K562 (cell line): ENCODE measurements around the gene TMEM141. TPM values are rescaled to one million over a fixed set of nuclear protein-coding genes. Genes with fewer than 3 reads are reported as not detected.

ENCODE experiments used
- CBFB ChIP-seq: sonication (generic); formaldehyde crosslinking; IDR thresholded peaks from 2 replicates; pipeline ENCODE4 v1.4.0; 2020; ENCODE audit warnings: mild to moderate bottlenecking, missing genetic modification reagents
- CBX3 ChIP-seq, 2 experiments: IDR thresholded peaks; 1 replicate in 1 of 2; 2 replicates in 1 of 2; pipeline ENCODE4 v1.6.1; 2012; ENCODE audit warnings: inconsistent platforms in 2 of 2, low read length in 2 of 2, borderline replicate concordance in 1 of 2, control low read depth in 1 of 2
- CEBPG ChIP-seq, 3 experiments: fragments of 200-800 bp in 1 of 3; sonication (Bioruptor generic) in 1 of 3; sonication (generic) in 1 of 3; formaldehyde crosslinking in 1 of 3; IDR thresholded peaks in 2 of 3; conservative IDR thresholded peaks in 1 of 3; 2 replicates each; pipeline versions ENCODE4 v1.6.1 to v1.8.0; 2016 to 2022; ENCODE audit warnings: missing compliant biosample characterization in 2 of 3, missing genetic modification characterization in 2 of 3, mild to moderate bottlenecking in 1 of 3, missing genetic modification reagents in 1 of 3
- CGGBP1 ChIP-seq: fragments of 250-450 bp; sonication (Bioruptor Pico); IDR thresholded peaks from 2 replicates; pipeline ENCODE4 v1.9.0; 2021; ENCODE audit warnings: mild to moderate bottlenecking
- CREB1 ChIP-seq, 2 experiments: sonication (generic) in 1 of 2; formaldehyde crosslinking in 1 of 2; IDR thresholded peaks; 2 replicates each; pipeline versions ENCODE4 v1.6.1 to v1.8.0; 2012 to 2022; ENCODE audit warnings: inconsistent platforms in 1 of 2, mild to moderate bottlenecking in 1 of 2, missing genetic modification reagents in 1 of 2, moderate library complexity in 1 of 2
- FOXJ3 ChIP-seq: sonication (generic); formaldehyde crosslinking; IDR thresholded peaks from 2 replicates; pipeline ENCODE4 v1.4.0; 2020; ENCODE audit warnings: mild to moderate bottlenecking, missing genetic modification reagents
- GTF2E2 ChIP-seq: fragments of 200-800 bp; sonication (Bioruptor generic); IDR thresholded peaks from 2 replicates; pipeline ENCODE4 v1.6.1; 2016; ENCODE audit warnings: missing genetic modification characterization, missing compliant biosample characterization
- KLF10 ChIP-seq: fragments of 250-450 bp; sonication (Bioruptor Pico); IDR thresholded peaks from 2 replicates; pipeline ENCODE4 v1.6.1; 2021; ENCODE audit warnings: matching md5 sums
- NFATC3 ChIP-seq: fragments of 450-650 bp; IDR thresholded peaks from 2 replicates; pipeline ENCODE4 v1.6.1; 2017; ENCODE audit warnings: mild to moderate bottlenecking
- PKNOX1 ChIP-seq: fragments of 450-650 bp; IDR thresholded peaks from 2 replicates; pipeline ENCODE4 v1.6.1; 2016
- PRPF4 ChIP-seq: fragments of 200-400 bp; formaldehyde crosslinking; IDR thresholded peaks from one replicate; pipeline ENCODE4 v1.6.1; 2017; ENCODE audit warnings: low read length, low read depth, mild to moderate bottlenecking; ENCODE audit not compliant: insufficient read depth, poor library complexity, severe bottlenecking
- RBM15 ChIP-seq: fragments of 200-400 bp; formaldehyde crosslinking; IDR thresholded peaks from 2 replicates; pipeline ENCODE4 v1.6.1; 2018; ENCODE audit warnings: mild to moderate bottlenecking, low read length, moderate library complexity; ENCODE audit not compliant: insufficient read depth
- SIN3B ChIP-seq: fragments of 450-650 bp; IDR thresholded peaks from 2 replicates; pipeline ENCODE4 v1.6.1; 2017; ENCODE audit warnings: low read depth, mild to moderate bottlenecking, moderate library complexity
- SOX6 ChIP-seq: fragments of 450-650 bp; IDR thresholded peaks from 2 replicates; pipeline ENCODE4 v1.6.1; 2014; ENCODE audit warnings: mild to moderate bottlenecking
- TFAP4 ChIP-seq: sonication (generic); formaldehyde crosslinking; IDR thresholded peaks from 2 replicates; pipeline ENCODE4 v1.8.0; 2022; ENCODE audit warnings: missing genetic modification reagents, mild to moderate bottlenecking, moderate library complexity, borderline replicate concordance
- THAP7 ChIP-seq: fragments of 250-450 bp; sonication (Bioruptor Pico); IDR thresholded peaks from 2 replicates; pipeline ENCODE4 v1.5.0; 2021
- TRIM24 ChIP-seq, 2 experiments: fragments of 450-650 bp; IDR thresholded peaks; 2 replicates each; pipeline ENCODE4 v1.6.1; 2016
- YBX1 ChIP-seq: fragments of 450-650 bp; IDR thresholded peaks from 2 replicates; pipeline ENCODE4 v1.7.1; 2016; ENCODE audit warnings: mild to moderate bottlenecking
- ZBTB26 ChIP-seq: fragments of 450-650 bp; formaldehyde crosslinking; IDR thresholded peaks from 2 replicates; pipeline ENCODE4 v1.4.0; 2022; ENCODE audit warnings: missing genetic modification characterization
- ZNF583 ChIP-seq: fragments of 250-450 bp; sonication (Bioruptor Pico); IDR thresholded peaks from 2 replicates; pipeline ENCODE4 v1.4.0; 2020
- ZNF589 ChIP-seq: fragments of 200-800 bp; sonication (Bioruptor generic); IDR thresholded peaks from 2 replicates; pipeline ENCODE4 v1.6.1; 2016; ENCODE audit warnings: low read depth, missing genetic modification characterization, missing compliant biosample characterization
- polyA plus RNA-seq, 8 experiments: library from polyadenylated mRNA; depleted of rRNA in 4 of 8; stranded (reverse) in 5 of 8; unstranded in 3 of 8; fragments of >200 nt; fragmentation: Nextera tagmentation in 2 of 8; fragmentation: Illumina TruSeq in 1 of 8; extraction: Ambion mirVana in 2 of 8; extraction: Trizol in 1 of 8; gene quantifications; 2 replicates each; pipeline versions ENCODE4 v1.2.1 to v1.2.3, GENCODE V29; 2011 to 2014; ENCODE audit warnings: inconsistent platforms in 1 of 8, missing spikeins in 1 of 8
- total RNA-seq, 7 experiments: library from RNA; depleted of rRNA in 6 of 7; stranded (reverse); fragments of >200 nt in 6 of 7; fragmentation: Illumina TruSeq in 2 of 7; extraction: Trizol in 2 of 7; gene quantifications; 2 replicates each; pipeline versions ENCODE4 v1.2.1 to v1.2.3, GENCODE V29; 2011 to 2021; ENCODE audit warnings: low replicate concordance in 1 of 7
- TF ChIP-seq, protein P1 (sequence below): fragments of 450-650 bp; IDR thresholded peaks from 2 replicates; pipeline ENCODE4 v1.6.1; 2016; ENCODE audit warnings: missing biosample characterization, missing genetic modification characterization

The TMEM141 gene
- total and polyA plus RNA-seq, 9 of the 15 experiments (the other 6 are each of a cell fraction or from before 2014, with no cell fraction given) = 21.5 to 123 (median 74.8) TPM

- TF ChIP-seq TFAP4 (CRISPR knock-in tag) (peak; percentile 57; the same call in 1 of the 2 replicates), FOXJ3 (CRISPR knock-in tag) (no peak), KLF10 (CRISPR knock-in tag) (no peak), CEBPG (CRISPR knock-in tag; IDR thresholded peaks at IDR 0.05) (no peak), CEBPG (tag; conservative IDR thresholded peaks at IDR 0.05 in 1 of 2, IDR thresholded peaks at IDR 0.05 in 1 of 2) (no peak), ZNF589 (CRISPR knock-in tag) (no peak), ZNF583 (CRISPR knock-in tag) (no peak), GTF2E2 (tag) (peak; percentile 78; the same call in 1 of the 2 replicates), PKNOX1 (no peak), YBX1 (no peak), SIN3B (peak; percentile 75), PRPF4 (no peak), RBM15 (no peak), CGGBP1 (CRISPR knock-in tag) (no peak), NFATC3 (no peak), ZBTB26 (CRISPR knock-in tag) (no peak), CBX3 (IDR thresholded peaks at IDR 0.05; ENCODE audit: borderline replicate concordance in 1 of 2, low read length in 2 of 2) (peak in 1 of 2 experiments; percentile 14; a peak in 1 of 3 replicates), CBFB (no peak), SOX6 (0 out of 2 replicates have a peak, but pooled peaks have one; percentile 17), THAP7 (CRISPR knock-in tag) (no peak), TRIM24 (IDR thresholded peaks at IDR 0.05) (no peak), CREB1 (IDR thresholded peaks at IDR 0.05) (peak; percentile 41; the same call in 1 of the 2 replicates), CREB1 (CRISPR knock-in tag; IDR thresholded peaks at IDR 0.05) (peak; percentile 53; the same call in 1 of the 2 replicates)
- TF ChIP-seq, protein P1, sequence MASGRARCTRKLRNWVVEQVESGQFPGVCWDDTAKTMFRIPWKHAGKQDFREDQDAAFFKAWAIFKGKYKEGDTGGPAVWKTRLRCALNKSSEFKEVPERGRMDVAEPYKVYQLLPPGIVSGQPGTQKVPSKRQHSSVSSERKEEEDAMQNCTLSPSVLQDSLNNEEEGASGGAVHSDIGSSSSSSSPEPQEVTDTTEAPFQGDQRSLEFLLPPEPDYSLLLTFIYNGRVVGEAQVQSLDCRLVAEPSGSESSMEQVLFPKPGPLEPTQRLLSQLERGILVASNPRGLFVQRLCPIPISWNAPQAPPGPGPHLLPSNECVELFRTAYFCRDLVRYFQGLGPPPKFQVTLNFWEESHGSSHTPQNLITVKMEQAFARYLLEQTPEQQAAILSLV = no peak
Measured at GRCh38 chr9:136807281-136808074, 16.3 kb downstream of the TMEM141 start, which contains the start of gene RABL6 (continued).
